Measurements from ENCODE around the gene MEPCE. TPM values are rescaled to one million over a fixed set of nuclear protein-coding genes. Genes with fewer than 3 reads are reported as not detected.

The MEPCE gene
- total and polyA plus RNA-seq, 9 of the 15 experiments (the other 6 are each of a cell fraction or from before 2014, with no cell fraction given): 10.9 to 76.3 (median 44.1) TPM

- no peak for TF ChIP-seq RUNX1 (IDR thresholded peaks at IDR 0.05; ENCODE audit: low read depth)
- TF ChIP-seq, protein P1, sequence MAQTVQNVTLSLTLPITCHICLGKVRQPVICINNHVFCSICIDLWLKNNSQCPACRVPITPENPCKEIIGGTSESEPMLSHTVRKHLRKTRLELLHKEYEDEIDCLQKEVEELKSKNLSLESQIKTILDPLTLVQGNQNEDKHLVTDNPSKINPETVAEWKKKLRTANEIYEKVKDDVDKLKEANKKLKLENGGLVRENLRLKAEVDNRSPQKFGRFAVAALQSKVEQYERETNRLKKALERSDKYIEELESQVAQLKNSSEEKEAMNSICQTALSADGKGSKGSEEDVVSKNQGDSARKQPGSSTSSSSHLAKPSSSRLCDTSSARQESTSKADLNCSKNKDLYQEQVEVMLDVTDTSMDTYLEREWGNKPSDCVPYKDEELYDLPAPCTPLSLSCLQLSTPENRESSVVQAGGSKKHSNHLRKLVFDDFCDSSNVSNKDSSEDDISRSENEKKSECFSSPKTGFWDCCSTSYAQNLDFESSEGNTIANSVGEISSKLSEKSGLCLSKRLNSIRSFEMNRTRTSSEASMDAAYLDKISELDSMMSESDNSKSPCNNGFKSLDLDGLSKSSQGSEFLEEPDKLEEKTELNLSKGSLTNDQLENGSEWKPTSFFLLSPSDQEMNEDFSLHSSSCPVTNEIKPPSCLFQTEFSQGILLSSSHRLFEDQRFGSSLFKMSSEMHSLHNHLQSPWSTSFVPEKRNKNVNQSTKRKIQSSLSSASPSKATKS (CRISPR knock-in tag; IDR thresholded peaks at IDR 0.05): no peak
- no peak for TF ChIP-seq MCM3 (IDR thresholded peaks at IDR 0.05)
- TF ChIP-seq ZNF586 (CRISPR knock-in tag; conservative IDR thresholded peaks at IDR 0.05): no peak
- no peak for TF ChIP-seq E2F6 (IDR thresholded peaks at IDR 0.05; ENCODE audit: borderline replicate concordance in 1 of 2, extremely low read depth in 1 of 2, insufficient read depth in 1 of 2, insufficient read length in 1 of 2, low read depth in 1 of 2, low read length in 1 of 2, poor library complexity in 1 of 2, severe bottlenecking in 1 of 2)
- TF ChIP-seq DNMT1 (IDR thresholded peaks at IDR 0.05): no peak
- peak; percentile 90 for TF ChIP-seq SUPT5H (IDR thresholded peaks at IDR 0.05)
- TF ChIP-seq NKRF (IDR thresholded peaks at IDR 0.05; ENCODE audit: borderline replicate concordance): peak; percentile 90
- TF ChIP-seq KLF1 (tag; IDR thresholded peaks at IDR 0.05): no peak
- TF ChIP-seq ZZZ3 (IDR thresholded peaks at IDR 0.05): no peak
- TF ChIP-seq SRSF1 (IDR thresholded peaks at IDR 0.05; ENCODE audit: low read depth, low read length): no peak
- TF ChIP-seq CTCFL (IDR thresholded peaks at IDR 0.05; ENCODE audit: borderline replicate concordance, insufficient read depth, low read depth, low read length, poor library complexity, severe bottlenecking): no peak
- TF ChIP-seq ZNF584 (CRISPR knock-in tag; IDR thresholded peaks at IDR 0.05; ENCODE audit: low read depth): no peak
- peak; percentile 86 for TF ChIP-seq GABPA (tag; conservative IDR thresholded peaks at IDR 0.05; ENCODE audit: low read depth)
- TF ChIP-seq ZFP36 (IDR thresholded peaks at IDR 0.05; ENCODE audit: low read depth, low read length, partially characterized antibody): peak; percentile 40
- TF ChIP-seq ZNF707 (CRISPR knock-in tag; conservative IDR thresholded peaks at IDR 0.05): no peak
- TF ChIP-seq TEAD4 (IDR thresholded peaks at IDR 0.05; ENCODE audit: low read length): peak; percentile 50; the same call in 1 of the 2 replicates
- TF ChIP-seq TEAD4 (CRISPR knock-in tag; IDR thresholded peaks at IDR 0.05; ENCODE audit: borderline replicate concordance): no peak
- TF ChIP-seq NEUROD1 (IDR thresholded peaks at IDR 0.05; ENCODE audit: borderline replicate concordance, low read depth, low read length, partially characterized antibody): peak; percentile 47
- TF ChIP-seq GABPB1 (CRISPR knock-in tag; IDR thresholded peaks at IDR 0.05): peak; percentile 80
- TF ChIP-seq PHB2 (IDR thresholded peaks at IDR 0.05; ENCODE audit: low read depth): no peak
These were observed 49.5 kb downstream of the MEPCE start, which contains the start of gene TSC22D4 (continued) for GRCh38 chr7:100478958-100479660.
